HepG2 (cell line): ENCODE results near the gene CEACAM18.

Experiments
- CC2D1A ChIP-seq: sonication (generic); formaldehyde crosslinking; IDR thresholded peaks from 2 replicates; pipeline ENCODE4 v1.8.1; 2023; ENCODE audit warnings: mild to moderate bottlenecking, missing genetic modification reagents
- CTCF ChIP-seq: sonication (generic); formaldehyde crosslinking; IDR thresholded peaks from 2 replicates; pipeline ENCODE4 v1.5.0; 2020; ENCODE audit warnings: mild to moderate bottlenecking, missing genetic modification reagents, moderate library complexity
- NFYC ChIP-seq: IDR thresholded peaks from 2 replicates; pipeline ENCODE4 v1.6.1; 2016; ENCODE audit warnings: missing genetic modification reagents, missing compliant biosample characterization
- PTBP1 ChIP-seq: fragments of 200-400 bp; formaldehyde crosslinking; IDR thresholded peaks from 2 replicates; pipeline ENCODE4 v1.6.1; 2018; ENCODE audit warnings: low read length, low read depth; ENCODE audit not compliant: poor library complexity, severe bottlenecking
- RAD21 ChIP-seq: fragments of 450-650 bp; formaldehyde crosslinking; IDR thresholded peaks from 2 replicates; pipeline ENCODE4 v1.5.0; 2020; ENCODE audit warnings: mild to moderate bottlenecking
- REST ChIP-seq, 2 experiments: IDR thresholded peaks; 2 replicates each; pipeline ENCODE4 v1.6.1; 2011 to 2012; ENCODE audit warnings: low read length in 2 of 2, borderline replicate concordance in 1 of 2, low read depth in 1 of 2, mild to moderate bottlenecking in 1 of 2, moderate library complexity in 1 of 2
- ZNF639 ChIP-seq: conservative IDR thresholded peaks from 2 replicates; pipeline ENCODE4 v1.6.1; 2018; ENCODE audit warnings: missing genetic modification reagents

- TF ChIP-seq CC2D1A (CRISPR knock-in tag): no peak
- no peak for TF ChIP-seq PTBP1
- TF ChIP-seq NFYC (CRISPR knock-in tag): no peak
- TF ChIP-seq CTCF (CRISPR knock-in tag): no peak
- TF ChIP-seq RAD21: no peak
- no peak for TF ChIP-seq ZNF639 (CRISPR knock-in tag)
- TF ChIP-seq REST (IDR thresholded peaks at IDR 0.05; ENCODE audit: borderline replicate concordance in 1 of 2, low read depth in 1 of 2, low read length in 2 of 2): no peak
Measured at GRCh38 chr19:51507640-51508058, 29.3 kb downstream of the CEACAM18 start.
